ENCODE data around the gene FOCAD.

Gene FOCAD

GRCh38 chr9:20790721-20791120 is 106.7 kb downstream of the FOCAD start:
- TF ChIP-seq, protein P1, sequence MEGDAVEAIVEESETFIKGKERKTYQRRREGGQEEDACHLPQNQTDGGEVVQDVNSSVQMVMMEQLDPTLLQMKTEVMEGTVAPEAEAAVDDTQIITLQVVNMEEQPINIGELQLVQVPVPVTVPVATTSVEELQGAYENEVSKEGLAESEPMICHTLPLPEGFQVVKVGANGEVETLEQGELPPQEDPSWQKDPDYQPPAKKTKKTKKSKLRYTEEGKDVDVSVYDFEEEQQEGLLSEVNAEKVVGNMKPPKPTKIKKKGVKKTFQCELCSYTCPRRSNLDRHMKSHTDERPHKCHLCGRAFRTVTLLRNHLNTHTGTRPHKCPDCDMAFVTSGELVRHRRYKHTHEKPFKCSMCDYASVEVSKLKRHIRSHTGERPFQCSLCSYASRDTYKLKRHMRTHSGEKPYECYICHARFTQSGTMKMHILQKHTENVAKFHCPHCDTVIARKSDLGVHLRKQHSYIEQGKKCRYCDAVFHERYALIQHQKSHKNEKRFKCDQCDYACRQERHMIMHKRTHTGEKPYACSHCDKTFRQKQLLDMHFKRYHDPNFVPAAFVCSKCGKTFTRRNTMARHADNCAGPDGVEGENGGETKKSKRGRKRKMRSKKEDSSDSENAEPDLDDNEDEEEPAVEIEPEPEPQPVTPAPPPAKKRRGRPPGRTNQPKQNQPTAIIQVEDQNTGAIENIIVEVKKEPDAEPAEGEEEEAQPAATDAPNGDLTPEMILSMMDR (IDR thresholded peaks at IDR 0.05; ENCODE audit: control insufficient read depth, insufficient read depth, low read depth, low read length, missing control alignments), result no peak
- no peak for DNase-seq (ENCODE audit: low read depth)
- no peak overlapping the region for H3K4me3 ChIP-seq (ENCODE audit: control insufficient read depth, low read depth, low read length)

DNA sequence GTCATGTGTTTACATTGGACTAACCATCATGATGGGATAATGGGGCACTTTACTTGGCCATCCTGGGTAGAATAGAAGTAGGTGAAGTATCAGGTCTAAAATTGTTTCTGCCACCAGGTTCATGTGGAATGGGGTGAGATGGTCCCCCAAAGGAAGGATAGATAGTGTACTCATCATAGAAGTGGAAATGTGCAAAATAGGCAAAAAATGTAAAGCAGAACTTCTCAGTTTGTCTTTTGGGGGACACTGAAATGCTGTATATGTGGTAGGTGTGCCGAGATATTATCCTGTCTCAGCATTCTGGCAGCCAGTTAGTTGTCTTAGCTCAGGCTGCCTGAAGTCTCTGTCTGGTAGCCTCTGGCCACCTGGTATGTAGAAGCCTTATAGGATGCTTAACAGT is 107.6 kb downstream of the FOCAD start:
- TF ChIP-seq, protein P1 (IDR thresholded peaks at IDR 0.05; ENCODE audit: control insufficient read depth, insufficient read depth, low read depth, low read length, missing control alignments), result no peak
- no peak for DNase-seq (ENCODE audit: low read depth)
- no peak overlapping the region for H3K4me3 ChIP-seq (ENCODE audit: control insufficient read depth, low read depth, low read length)

DNA sequence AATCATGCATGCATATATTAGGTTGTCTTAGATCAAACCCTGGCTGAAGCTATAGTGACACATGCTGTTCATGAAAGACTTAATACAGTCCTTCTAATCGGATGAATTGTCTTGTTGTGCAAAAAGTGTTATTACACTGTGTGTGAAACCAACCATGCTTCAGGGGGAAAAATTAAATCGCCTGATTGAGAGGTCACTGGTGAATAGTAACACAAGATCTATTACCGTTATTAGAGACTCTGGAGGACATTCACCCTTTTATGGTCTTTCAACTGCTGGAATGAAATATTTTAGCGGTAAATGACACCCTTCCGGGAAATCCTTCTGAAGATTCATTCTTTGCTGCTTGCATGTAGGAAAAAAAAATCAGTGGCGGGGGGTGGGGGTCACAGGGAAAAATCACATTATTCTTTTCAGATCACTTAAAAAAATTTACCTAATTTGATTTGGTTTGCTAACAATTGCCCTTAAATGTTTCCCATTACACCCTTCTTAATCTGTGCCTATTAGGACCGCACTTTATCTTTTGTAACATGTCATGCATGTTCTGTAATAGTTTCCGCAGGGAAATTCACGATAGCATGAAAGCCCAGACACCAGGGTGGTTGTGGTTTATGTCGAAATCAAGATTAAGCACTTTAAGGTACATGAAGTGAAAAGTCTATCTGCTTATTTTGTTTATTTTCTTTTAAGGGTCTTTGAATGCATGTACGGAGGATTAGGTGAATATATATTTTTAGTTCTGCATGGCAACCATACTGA is 120.6 kb downstream of the FOCAD start:
- no peak overlapping the region for H3K4me3 ChIP-seq (ENCODE audit: control insufficient read depth, low read depth, low read length)
- TF ChIP-seq, protein P1 (IDR thresholded peaks at IDR 0.05; ENCODE audit: control insufficient read depth, insufficient read depth, low read depth, low read length, missing control alignments), result no peak
- no peak for DNase-seq (ENCODE audit: low read depth)

DNA sequence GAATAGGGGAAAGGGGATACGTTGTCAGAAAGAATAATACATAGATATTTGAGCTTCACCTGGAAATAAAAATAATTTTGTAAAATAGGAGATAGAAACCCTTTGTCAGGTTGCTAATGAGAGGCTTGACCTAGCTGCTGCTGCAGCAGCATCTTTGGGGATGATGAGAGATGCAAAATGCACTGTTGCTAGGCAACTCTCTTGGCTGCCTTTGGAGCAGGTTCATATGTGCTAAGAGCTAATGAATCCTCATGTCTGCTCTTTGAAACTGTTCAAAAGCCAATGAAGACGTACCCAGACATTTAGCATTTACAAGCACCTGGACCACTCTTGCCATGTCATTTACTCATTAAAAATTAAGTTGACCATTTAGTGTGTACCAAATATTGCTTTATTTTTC is 121.7 kb downstream of the FOCAD start:
- TF ChIP-seq, protein P1 (IDR thresholded peaks at IDR 0.05; ENCODE audit: control insufficient read depth, insufficient read depth, low read depth, low read length, missing control alignments), result no peak
- DNase-seq (ENCODE audit: low read depth), result no peak
- no peak overlapping the region for H3K4me3 ChIP-seq (ENCODE audit: control insufficient read depth, low read depth, low read length)

DNA sequence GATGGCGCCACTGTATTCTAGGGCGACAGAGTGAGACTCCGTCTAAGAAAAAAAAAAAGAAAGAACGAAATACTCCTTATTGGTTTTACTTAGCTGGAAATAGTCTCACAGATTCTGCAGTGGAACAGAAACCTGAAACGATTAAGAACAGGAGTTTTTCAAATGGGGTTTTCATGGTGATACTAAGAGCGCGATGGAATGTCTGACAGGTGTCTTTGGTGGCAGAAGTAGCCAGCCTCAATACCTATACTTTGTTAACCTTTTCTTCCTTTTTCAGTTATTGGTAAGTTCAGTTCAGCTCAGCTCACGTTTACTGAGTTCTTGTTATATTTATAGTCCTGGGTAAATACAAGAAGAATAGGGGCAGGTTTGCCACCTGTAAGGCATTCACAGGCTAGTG is 123.9 kb downstream of the FOCAD start:
- no peak for DNase-seq (ENCODE audit: low read depth)
- TF ChIP-seq, protein P1 (IDR thresholded peaks at IDR 0.05; ENCODE audit: control insufficient read depth, insufficient read depth, low read depth, low read length, missing control alignments), result no peak
- H3K4me3 ChIP-seq (ENCODE audit: control insufficient read depth, low read depth, low read length), result no peak overlapping the region

- no peak for DNase-seq (ENCODE audit: low read depth)
Measured at GRCh38 chr9:20811872-20812271, 127.8 kb downstream of the FOCAD start.

More at GRCh38 chr9:20811872-20812271, 127.8 kb downstream of the FOCAD start:
- no peak overlapping the region for H3K4me3 ChIP-seq (ENCODE audit: control insufficient read depth, low read depth, low read length)
- TF ChIP-seq, protein P1 (IDR thresholded peaks at IDR 0.05; ENCODE audit: control insufficient read depth, insufficient read depth, low read depth, low read length, missing control alignments), result no peak

Measured in AG09309 (cell line).